ENCODE measurements around the gene ST3GAL6. TPM values are rescaled to one million over a fixed set of nuclear protein-coding genes. Genes with fewer than 3 reads are reported as not detected.

The ST3GAL6 gene
- total RNA-seq, 1 experiment from 2014 or later: 6.6 TPM

- Histone ChIP-seq H3K4me3 (ENCODE audit: insufficient read depth, low read depth, low read length) (no peak overlapping the region), H3K36me3 (replicated peaks; ENCODE audit: control insufficient read depth, insufficient read depth, low read length) (no peaks in the 10 kb centered on the region), H3K27me3 (ENCODE audit: control insufficient read depth, insufficient read depth, low read length) (no peaks in the 10 kb centered on the region)
- DNase-seq: no peak
Measured at GRCh38 chr3:98776140-98776493, 13.0 kb downstream of the ST3GAL6 start.

DNA sequence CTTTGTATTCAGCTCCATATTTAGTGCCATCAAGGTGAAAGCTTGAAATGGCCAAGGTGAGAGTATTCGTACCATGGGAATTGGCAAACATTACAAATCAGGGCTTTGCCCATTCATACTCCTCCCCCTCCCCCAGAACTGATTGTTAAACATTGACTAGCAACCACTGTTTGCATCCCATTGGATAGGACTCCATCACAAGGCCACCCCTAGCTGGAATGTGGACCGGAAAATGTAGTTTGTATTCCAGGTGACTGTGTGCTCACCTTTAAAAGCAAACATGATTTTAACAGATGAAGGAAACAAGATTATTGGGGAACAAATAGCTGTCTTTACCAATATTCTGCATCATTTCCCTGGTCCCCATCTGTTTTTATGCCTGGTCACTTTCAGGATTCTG lies 14.1 kb downstream of the ST3GAL6 start:
- H3K36me3 ChIP-seq (replicated peaks; ENCODE audit: control insufficient read depth, insufficient read depth, low read length): no peaks in the 10 kb centered on the region
- DNase-seq: no peak
- no peaks in the 10 kb centered on the region for H3K27me3 ChIP-seq (ENCODE audit: control insufficient read depth, insufficient read depth, low read length)
- H3K4me3 ChIP-seq (ENCODE audit: insufficient read depth, low read depth, low read length): no peak overlapping the region

DNA sequence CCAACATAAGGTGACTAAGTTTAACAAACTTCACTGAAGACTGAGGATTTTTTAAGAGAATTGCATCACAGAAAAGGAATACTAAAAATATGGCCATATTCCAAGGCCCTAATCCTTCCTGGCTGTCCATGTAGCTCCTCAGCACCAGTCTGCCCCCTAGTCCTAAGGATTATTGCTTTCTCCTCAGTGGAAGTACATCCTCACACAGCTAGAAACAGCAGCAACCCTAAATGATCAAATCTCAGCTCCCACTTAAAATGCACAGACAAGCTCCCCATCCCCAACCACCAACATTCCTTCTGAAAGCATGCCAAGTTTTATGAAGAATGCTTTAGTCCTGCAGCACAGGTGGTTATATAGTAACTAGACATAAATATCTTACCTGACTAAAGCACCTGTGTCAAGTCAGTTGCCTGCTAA lies 14.7 kb downstream of the ST3GAL6 start:
- Histone ChIP-seq H3K36me3 (replicated peaks; ENCODE audit: control insufficient read depth, insufficient read depth, low read length) (no peaks in the 10 kb centered on the region), H3K4me3 (ENCODE audit: insufficient read depth, low read depth, low read length) (no peak overlapping the region), H3K27me3 (ENCODE audit: control insufficient read depth, insufficient read depth, low read length) (no peaks in the 10 kb centered on the region)
- DNase-seq: no peak

DNA sequence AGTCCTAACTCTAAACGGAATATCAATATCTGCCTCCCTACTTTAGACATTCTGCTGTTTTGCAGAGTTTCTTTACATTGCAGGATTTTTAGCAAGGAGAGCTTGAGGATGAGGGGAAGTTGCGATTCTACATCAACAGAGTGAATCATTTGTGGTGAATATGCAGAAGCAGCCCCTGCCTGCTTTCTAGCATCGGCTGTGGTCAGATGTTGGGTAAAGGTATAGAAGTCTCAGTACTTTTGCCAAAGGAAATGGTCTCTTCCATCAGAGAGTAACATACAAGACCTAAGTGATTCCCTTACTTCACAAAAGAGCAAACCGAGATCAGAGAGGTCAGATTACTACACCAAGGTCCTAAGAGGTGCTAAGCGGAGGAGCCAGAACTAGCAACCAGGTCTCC lies 15.2 kb downstream of the ST3GAL6 start:
- DNase-seq: no peak
- H3K36me3 ChIP-seq (replicated peaks; ENCODE audit: control insufficient read depth, insufficient read depth, low read length): no peaks in the 10 kb centered on the region
- H3K27me3 ChIP-seq (ENCODE audit: control insufficient read depth, insufficient read depth, low read length): no peaks in the 10 kb centered on the region
- no peak overlapping the region for H3K4me3 ChIP-seq (ENCODE audit: insufficient read depth, low read depth, low read length)

- no peaks in the 10 kb centered on the region for H3K36me3 ChIP-seq (replicated peaks; ENCODE audit: control insufficient read depth, insufficient read depth, low read length)
- H3K27me3 ChIP-seq (ENCODE audit: control insufficient read depth, insufficient read depth, low read length): no peaks in the 10 kb centered on the region
- no peak overlapping the region for H3K4me3 ChIP-seq (ENCODE audit: insufficient read depth, low read depth, low read length)
- no peak for DNase-seq
Measured at GRCh38 chr3:98778852-98779413, 15.8 kb downstream of the ST3GAL6 start.

- no peaks in the 10 kb centered on the region for H3K27me3 ChIP-seq (ENCODE audit: control insufficient read depth, insufficient read depth, low read length)
- no peak overlapping the region for H3K4me3 ChIP-seq (ENCODE audit: insufficient read depth, low read depth, low read length)
- H3K36me3 ChIP-seq (replicated peaks; ENCODE audit: control insufficient read depth, insufficient read depth, low read length): no peaks in the 10 kb centered on the region
- no peak for DNase-seq
Measured at GRCh38 chr3:98779541-98780335, 16.6 kb downstream of the ST3GAL6 start.

DNA sequence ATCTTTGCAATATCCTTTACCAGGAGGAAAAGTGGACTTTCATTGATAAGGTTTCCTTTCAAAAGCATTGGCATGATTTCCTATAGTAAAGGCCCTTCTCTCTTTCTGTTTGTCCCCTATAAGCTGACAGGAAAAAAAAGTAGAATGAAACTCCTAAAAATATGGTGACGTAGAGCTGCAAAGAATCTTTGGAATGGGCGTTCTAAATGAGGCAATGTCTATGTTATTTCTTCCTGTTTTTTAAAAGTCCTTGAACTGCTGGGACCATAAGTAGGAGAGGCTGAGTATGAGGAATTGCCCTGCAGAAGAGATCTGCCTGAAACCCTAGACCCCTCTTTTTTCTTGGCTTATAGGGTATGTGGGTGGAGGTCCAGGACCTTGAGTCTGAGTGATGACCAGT lies 17.2 kb downstream of the ST3GAL6 start:
- no peaks in the 10 kb centered on the region for H3K36me3 ChIP-seq (replicated peaks; ENCODE audit: control insufficient read depth, insufficient read depth, low read length)
- no peak for DNase-seq
- no peaks in the 10 kb centered on the region for H3K27me3 ChIP-seq (ENCODE audit: control insufficient read depth, insufficient read depth, low read length)
- H3K4me3 ChIP-seq (ENCODE audit: insufficient read depth, low read depth, low read length): no peak overlapping the region

- DNase-seq: no peak
- H3K27me3 ChIP-seq (ENCODE audit: control insufficient read depth, insufficient read depth, low read length): no peaks in the 10 kb centered on the region
- H3K4me3 ChIP-seq (ENCODE audit: insufficient read depth, low read depth, low read length): no peak overlapping the region
- H3K36me3 ChIP-seq (replicated peaks; ENCODE audit: control insufficient read depth, insufficient read depth, low read length): no peaks in the 10 kb centered on the region
Measured at GRCh38 chr3:98782824-98783500, 19.8 kb downstream of the ST3GAL6 start.

DNA sequence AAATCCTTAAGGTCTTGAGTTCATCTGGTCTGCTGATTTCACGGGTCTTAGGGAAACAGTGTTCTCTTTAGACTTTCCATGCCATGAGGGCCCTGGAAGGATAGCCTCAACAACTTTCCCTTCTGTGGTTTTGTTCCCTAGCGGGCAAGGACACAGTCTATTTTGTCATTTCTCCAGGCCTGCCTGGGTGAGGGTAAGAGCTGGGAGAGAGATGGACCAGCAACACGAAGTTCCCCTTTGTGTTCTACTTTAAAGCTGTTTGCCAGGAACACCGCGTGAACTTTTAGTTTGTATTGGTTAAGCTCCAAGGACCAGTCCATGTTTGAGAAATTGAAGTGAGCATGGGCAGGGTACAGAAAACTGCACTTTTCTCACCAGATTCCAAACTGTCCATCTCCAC lies 20.9 kb downstream of the ST3GAL6 start:
- DNase-seq: no peak
- H3K4me3 ChIP-seq (ENCODE audit: insufficient read depth, low read depth, low read length): no peak overlapping the region
- H3K27me3 ChIP-seq (ENCODE audit: control insufficient read depth, insufficient read depth, low read length): no peaks in the 10 kb centered on the region

GRCh38 chr3:98784666-98785600 lies 21.8 kb downstream of the ST3GAL6 start:
- Histone ChIP-seq H3K27me3 (ENCODE audit: control insufficient read depth, insufficient read depth, low read length) (no peaks in the 10 kb centered on the region), H3K36me3 (replicated peaks; ENCODE audit: control insufficient read depth, insufficient read depth, low read length) (no peaks in the 10 kb centered on the region), H3K4me3 (ENCODE audit: insufficient read depth, low read depth, low read length) (no peak overlapping the region)
- no peak for DNase-seq

More for the DNA sequence above, 20.9 kb downstream of the ST3GAL6 start:
- H3K36me3 ChIP-seq (replicated peaks; ENCODE audit: control insufficient read depth, insufficient read depth, low read length): no peaks in the 10 kb centered on the region

GRCh38 chr3:98786364-98787006 lies 23.3 kb downstream of the ST3GAL6 start:
- Histone ChIP-seq H3K27me3 (ENCODE audit: control insufficient read depth, insufficient read depth, low read length) (no peaks in the 10 kb centered on the region), H3K36me3 (replicated peaks; ENCODE audit: control insufficient read depth, insufficient read depth, low read length) (no peaks in the 10 kb centered on the region), H3K4me3 (ENCODE audit: insufficient read depth, low read depth, low read length) (no peak overlapping the region)
- no peak for DNase-seq

DNA sequence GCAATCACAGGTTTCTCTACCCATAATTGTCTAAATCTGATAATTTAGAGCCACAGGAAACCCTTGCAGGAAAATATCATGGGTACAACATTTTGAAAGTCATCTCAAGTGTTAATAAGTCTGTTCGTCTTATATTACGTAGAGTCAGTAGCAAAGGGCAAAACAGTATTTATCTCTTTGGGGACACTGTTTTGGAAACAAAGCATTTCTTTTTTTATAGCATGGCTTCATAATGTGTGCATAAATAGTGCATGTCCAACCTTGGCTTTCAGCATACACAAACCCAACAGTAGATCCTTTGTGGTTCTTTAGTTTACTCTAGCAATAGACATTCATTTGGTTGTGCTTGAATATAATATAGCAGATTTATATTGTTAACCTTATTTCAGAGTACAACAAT lies 24.0 kb downstream of the ST3GAL6 start:
- Histone ChIP-seq H3K36me3 (replicated peaks; ENCODE audit: control insufficient read depth, insufficient read depth, low read length) (no peaks in the 10 kb centered on the region), H3K27me3 (ENCODE audit: control insufficient read depth, insufficient read depth, low read length) (no peaks in the 10 kb centered on the region), H3K4me3 (ENCODE audit: insufficient read depth, low read depth, low read length) (no peak overlapping the region)
- no peak for DNase-seq

DNA sequence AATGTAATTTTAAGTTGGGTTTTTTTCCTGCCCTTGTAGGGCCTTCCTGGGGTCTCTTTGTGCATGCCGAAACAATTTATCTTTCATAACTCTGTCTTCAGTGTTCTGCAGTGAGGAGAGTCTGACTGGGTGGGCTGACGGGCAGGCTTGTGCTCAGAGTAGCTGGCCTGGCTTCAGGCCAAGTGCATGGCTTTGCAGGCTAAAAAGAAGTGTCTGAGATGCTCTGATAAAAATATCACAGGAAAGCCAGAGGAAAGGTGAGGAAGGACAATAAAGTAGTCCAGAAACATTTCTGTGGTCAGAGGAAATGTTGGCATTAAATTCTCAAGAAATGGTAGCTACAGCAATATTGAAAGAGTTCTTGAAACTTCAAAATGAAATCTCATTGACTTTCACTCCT lies 25.5 kb downstream of the ST3GAL6 start:
- no peak for DNase-seq
- H3K36me3 ChIP-seq (replicated peaks; ENCODE audit: control insufficient read depth, insufficient read depth, low read length): no peaks in the 10 kb centered on the region
- no peaks in the 10 kb centered on the region for H3K27me3 ChIP-seq (ENCODE audit: control insufficient read depth, insufficient read depth, low read length)
- no peak overlapping the region for H3K4me3 ChIP-seq (ENCODE audit: insufficient read depth, low read depth, low read length)
